NCI-H2107 treated with DMSO at 0.1 percent for 48 hours (cell line): ENCODE results near the gene SGPL1.
"Not testable (repeated sequence)": the region's sequence is repeated elsewhere in the genome, so short reads cannot be mapped to it uniquely, and the experiment has no call there.

Experiments used
- DNase-seq: peaks from one replicate; lab custom pipeline; 2025; ENCODE audit not compliant: unreplicated experiment; lab: John Stamatoyannopoulos, UW

SGPL1 gene

GRCh38 chr10:70918851-70919530, 103.2 kb downstream of the SGPL1 start:
- peak; percentile 24 for DNase-seq

DNA sequence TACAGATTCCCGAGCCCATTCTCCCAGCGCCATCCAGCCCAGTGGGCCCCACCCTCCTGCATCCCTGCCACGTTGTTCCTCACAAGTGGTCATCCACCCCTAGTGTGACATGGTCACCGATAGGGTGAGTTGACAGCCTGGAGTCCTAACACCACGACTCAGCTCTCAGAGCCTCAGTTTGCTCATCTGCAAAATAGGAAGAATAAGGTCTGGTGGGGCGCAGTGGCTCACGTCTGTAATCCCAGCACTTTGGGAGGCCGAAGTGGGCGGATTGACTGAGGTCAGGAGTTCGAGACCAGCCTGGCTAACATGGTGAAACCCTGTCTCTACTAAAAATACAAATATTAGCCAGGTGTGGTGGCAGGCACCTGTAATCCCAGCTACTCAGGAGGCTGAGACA, 104.2 kb downstream of the SGPL1 start:
- not testable (repeated sequence) for DNase-seq

GRCh38 chr10:70920519-70920918, 104.8 kb downstream of the SGPL1 start:
- DNase-seq: peak; percentile 86

GRCh38 chr10:70921285-70921684, 105.5 kb downstream of the SGPL1 start:
- DNase-seq: no peak

DNA sequence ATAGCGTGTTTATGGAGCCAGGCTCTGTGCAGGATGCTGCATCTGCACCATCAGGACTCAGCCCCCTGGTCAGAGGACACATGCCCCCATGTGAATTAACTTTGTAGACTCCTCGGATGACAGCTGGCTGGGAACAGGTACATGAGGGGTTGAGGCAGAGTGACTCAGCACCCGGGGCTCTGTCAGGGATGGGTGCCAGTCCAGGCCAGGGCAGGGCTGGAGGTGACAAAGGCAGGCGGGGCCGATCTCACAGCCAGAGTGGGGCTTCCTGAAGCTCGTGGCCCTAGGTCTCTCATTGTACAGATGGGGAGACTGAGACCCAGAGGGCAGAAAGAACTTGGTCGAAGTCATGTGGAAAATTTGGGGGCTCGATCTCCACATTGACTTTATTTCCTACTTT, 107.9 kb downstream of the SGPL1 start:
- no peak for DNase-seq

- no peak for DNase-seq
Measured at GRCh38 chr10:70925377-70926225, 109.9 kb downstream of the SGPL1 start.

DNA sequence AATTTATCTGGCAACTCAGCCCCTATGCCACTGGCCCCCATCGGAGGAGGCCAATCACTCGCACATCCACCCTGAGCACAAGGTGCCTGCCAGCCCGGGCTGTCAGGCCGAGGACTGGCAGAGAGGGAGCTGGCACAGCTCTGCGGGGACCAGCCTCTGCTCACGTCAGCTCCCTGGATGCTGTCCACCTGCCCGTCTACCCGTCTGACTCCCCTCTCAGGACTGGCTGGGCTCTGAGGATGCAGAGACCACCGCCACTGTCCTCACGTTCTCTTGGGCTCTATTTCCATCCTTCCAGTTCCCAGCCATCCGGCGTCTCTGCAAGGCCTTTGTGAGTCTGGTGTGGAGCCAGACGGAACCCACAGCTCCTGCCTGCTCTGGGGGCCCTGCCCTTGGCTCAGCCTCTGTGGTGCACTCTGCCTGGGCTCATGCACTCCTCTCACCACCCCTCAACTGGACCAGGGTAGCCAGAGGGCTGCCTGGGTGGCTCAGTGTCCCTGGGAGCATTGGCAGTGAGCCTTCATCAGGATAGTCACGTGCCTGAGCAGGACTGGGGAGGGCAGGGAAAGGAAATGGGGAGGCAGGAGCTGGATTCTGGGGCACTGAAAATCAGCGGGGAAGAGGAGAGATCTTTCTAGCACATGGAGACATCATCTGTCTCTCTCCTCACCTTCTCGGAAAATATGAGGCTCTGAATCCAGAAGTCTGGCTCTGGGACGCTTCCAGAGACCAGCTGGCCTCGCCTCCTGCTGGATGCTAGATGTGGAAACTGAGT, 110.7 kb downstream of the SGPL1 start:
- DNase-seq: no peak

GRCh38 chr10:70927189-70927943, 111.6 kb downstream of the SGPL1 start:
- no peak for DNase-seq

DNA sequence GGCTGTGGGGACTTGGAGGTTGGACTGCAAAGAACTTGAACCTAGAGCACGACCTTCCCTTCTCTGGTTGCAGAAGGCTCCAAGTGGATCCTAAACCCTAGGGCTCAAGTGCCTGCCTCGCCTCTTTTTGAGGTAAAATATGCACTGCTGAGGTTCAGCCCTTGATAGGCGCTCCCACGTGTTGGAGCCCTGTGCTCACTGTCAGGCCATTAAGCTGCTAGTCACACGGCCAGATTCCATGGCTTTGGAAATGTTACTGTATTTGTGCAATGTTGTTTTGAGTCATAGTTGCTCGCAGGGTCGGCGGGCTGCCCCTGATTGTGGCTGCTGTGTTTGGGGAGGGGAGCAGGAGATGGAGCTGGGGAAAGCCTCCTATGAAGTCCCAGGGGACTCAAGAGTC, 112.4 kb downstream of the SGPL1 start:
- no peak for DNase-seq

DNA sequence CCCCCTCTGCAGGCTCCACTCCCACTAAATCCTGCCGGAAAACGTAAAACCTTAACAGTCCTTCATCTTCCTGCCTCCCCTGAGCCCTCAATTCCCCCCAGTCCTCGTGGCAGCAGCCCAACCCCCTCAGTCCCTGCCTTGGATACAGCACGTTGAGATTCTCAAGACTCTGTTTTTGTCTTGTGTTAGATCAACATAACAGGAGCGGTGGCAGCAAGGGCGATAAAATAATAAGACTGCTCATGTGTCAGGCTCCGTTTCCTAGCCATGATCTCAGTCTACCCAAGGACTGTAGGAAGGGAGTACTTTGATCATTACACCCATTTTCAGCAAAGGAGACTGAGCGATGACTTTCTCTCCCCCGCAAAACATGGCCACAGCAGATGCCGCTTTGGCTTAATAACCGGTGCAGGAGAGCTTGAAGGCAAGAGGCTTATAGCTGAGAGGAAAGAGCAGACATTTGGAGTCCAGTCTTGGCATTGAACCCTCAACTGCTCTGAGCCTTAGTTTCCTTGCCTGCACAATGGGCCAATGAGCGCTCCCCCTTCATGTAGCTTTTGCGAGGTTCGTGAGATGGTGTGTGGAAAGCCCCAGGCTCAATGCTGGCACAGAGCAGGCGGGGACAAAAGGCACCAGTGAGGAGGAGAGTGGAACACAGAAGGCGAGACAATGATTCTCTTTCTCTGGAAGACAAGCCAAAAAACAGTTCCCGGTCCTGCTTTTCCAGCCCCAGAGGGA, 114.7 kb downstream of the SGPL1 start:
- no peak for DNase-seq
